Right lobe of liver (tissue), 4 donors: ENCODE measurements around the gene ITPR1.

Experiments used
- POLR2A ChIP-seq: fragments of 450-650 bp; IDR thresholded peaks from one replicate; pipeline ENCODE4 v1.6.1; 2017; ENCODE audit warnings: antibody characterized with exemption, mild to moderate bottlenecking
- TF ChIP-seq, protein P1 (sequence below), 4 donors: fragments of 200-600 bp in 3 of 4; fragments of 450-650 bp in 1 of 4; IDR thresholded peaks; one replicate each; pipeline versions ENCODE4 v1.5.1 to v1.8.0; 2016 to 2022; ENCODE audit warnings: antibody characterized with exemption in 4 of 4, mild to moderate bottlenecking in 2 of 4
- donor health status: DM: no; HTN: no; CAD: no.
- donor health status: DM: no; HTN: no; CAD: no.
- donor health status: DM: no; HTN: yes; CAD: no.

DNA sequence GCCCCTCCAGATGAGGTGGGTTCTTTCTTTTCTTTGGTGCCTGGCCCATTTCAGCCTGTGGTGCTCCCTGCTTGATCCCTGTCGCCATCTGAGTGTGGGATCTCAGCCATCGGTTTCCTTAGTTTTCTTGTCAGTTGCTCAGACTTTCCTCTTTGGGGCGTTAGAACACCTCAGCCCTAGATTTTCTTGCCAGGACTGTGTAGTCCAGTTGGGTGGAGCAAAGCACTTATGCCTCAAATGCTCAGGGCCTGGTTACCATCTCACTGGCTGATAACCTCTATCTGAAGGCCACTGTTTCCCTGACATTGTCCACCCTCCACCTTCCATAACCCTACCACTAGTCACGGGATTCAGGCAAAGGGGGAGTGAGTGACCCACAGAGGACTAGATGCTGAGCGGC lies 277.4 kb downstream of the ITPR1 start:
- no peak for TF ChIP-seq POLR2A
- TF ChIP-seq, protein P1, sequence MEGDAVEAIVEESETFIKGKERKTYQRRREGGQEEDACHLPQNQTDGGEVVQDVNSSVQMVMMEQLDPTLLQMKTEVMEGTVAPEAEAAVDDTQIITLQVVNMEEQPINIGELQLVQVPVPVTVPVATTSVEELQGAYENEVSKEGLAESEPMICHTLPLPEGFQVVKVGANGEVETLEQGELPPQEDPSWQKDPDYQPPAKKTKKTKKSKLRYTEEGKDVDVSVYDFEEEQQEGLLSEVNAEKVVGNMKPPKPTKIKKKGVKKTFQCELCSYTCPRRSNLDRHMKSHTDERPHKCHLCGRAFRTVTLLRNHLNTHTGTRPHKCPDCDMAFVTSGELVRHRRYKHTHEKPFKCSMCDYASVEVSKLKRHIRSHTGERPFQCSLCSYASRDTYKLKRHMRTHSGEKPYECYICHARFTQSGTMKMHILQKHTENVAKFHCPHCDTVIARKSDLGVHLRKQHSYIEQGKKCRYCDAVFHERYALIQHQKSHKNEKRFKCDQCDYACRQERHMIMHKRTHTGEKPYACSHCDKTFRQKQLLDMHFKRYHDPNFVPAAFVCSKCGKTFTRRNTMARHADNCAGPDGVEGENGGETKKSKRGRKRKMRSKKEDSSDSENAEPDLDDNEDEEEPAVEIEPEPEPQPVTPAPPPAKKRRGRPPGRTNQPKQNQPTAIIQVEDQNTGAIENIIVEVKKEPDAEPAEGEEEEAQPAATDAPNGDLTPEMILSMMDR (IDR thresholded peaks at IDR 0.05) = no peak
